IPS-15b (cell line): Measurements from ENCODE around the gene AK5.
"Not testable (repeated sequence)": the region's sequence is repeated elsewhere in the genome, so short reads cannot be mapped to it uniquely, and the experiment has no call there.

Experiments used
- H3K27me3 ChIP-seq: one replicate; pipeline ENCODE4 v1.6.1; 2013; ENCODE audit warnings: low read length; ENCODE audit not compliant: control insufficient read depth, insufficient read depth
- H3K36me3 ChIP-seq: one replicate; pipeline ENCODE4 v1.6.1; 2013; ENCODE audit warnings: low read length; ENCODE audit not compliant: control insufficient read depth, insufficient read depth
- H3K4me1 ChIP-seq: one replicate; pipeline ENCODE4 v1.6.1; 2013; ENCODE audit warnings: mild to moderate bottlenecking, low read length; ENCODE audit not compliant: control insufficient read depth, insufficient read depth
- H3K4me3 ChIP-seq: one replicate; pipeline ENCODE4 v1.5.1; 2013; ENCODE audit warnings: low read depth, low read length
- H3K9ac ChIP-seq: one replicate; pipeline ENCODE4 v1.6.1; 2013; ENCODE audit warnings: low read depth, mild to moderate bottlenecking, low read length
- H3K9me3 ChIP-seq: one replicate; pipeline ENCODE4 v1.6.1; 2013; ENCODE audit warnings: mild to moderate bottlenecking, low read length; ENCODE audit not compliant: control insufficient read depth, insufficient read depth

AK5 gene

DNA sequence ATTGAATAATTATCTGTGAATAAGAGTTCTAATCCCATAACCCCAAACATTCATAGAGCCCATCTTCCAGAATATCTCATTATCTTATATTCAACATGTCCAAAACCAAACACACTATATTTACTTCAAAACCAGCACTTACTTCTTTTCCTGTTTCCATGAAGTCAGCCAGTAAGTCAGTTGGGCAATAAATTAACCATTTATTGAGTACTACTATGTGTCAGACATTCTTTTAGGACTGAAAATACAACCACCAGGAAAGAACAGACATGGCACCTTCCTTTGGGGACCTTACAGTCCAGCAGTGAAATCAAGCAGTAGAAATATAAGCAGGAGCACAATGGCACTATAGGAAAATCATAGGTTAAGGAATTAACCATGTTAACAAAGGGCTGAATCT is 8.8 kb downstream of the AK5 start:
- no peaks in the 10 kb centered on the region for H3K9me3 ChIP-seq
- no peaks in the 10 kb centered on the region for H3K4me1 ChIP-seq
- no peaks in the 10 kb centered on the region for H3K36me3 ChIP-seq
- H3K9ac ChIP-seq: no peak overlapping the region
- H3K27me3 ChIP-seq: no peaks in the 10 kb centered on the region
- no peak overlapping the region for H3K4me3 ChIP-seq

DNA sequence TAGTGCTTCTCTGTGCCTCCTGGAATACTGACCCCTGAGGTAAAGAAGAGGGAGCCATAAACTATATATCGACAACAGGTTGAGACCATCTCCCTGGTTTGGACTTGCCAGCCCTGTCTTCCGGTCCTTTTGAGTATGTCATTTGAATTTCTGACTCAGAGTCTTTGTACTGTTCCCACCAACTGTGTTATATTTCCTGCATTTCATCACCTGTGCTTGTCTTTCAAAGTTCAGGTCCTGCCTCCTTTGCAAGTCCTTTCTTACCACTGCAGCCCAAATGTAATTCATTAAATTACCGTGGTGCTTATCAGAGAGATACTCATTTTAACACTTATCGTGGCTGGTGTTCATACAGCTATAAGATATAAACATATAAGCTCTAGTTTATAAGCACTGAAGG is 10.7 kb downstream of the AK5 start:
- no peaks in the 10 kb centered on the region for H3K36me3 ChIP-seq
- no peak overlapping the region for H3K9ac ChIP-seq
- H3K4me3 ChIP-seq: no peak overlapping the region
- no peaks in the 10 kb centered on the region for H3K27me3 ChIP-seq
- no peaks in the 10 kb centered on the region for H3K4me1 ChIP-seq
- no peaks in the 10 kb centered on the region for H3K9me3 ChIP-seq

DNA sequence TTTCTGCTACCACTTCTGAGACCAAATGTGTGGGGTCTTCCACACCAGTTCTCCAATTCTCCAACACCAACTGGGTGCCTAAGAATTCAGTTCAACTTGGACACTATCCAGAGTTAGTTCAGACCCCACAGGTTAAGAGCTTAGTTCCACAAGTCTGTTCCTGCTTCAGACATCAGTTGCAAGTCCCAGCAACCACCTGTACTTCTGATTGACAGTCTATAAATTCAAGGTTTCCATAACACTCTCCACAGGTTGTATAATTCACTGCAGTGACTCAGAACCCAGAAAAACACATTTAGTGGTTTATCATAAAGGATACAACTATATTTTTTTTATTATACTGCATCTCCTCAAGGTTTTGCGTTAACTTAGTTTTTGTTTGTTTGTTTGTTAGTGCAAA is 18.7 kb downstream of the AK5 start:
- Histone ChIP-seq H3K36me3 (no peaks in the 10 kb centered on the region), H3K9ac (no peak overlapping the region), H3K4me1 (no peaks in the 10 kb centered on the region), H3K27me3 (no peaks in the 10 kb centered on the region), H3K9me3 (no peaks in the 10 kb centered on the region), H3K4me3 (no peak overlapping the region)

- Histone ChIP-seq H3K9ac (no peak overlapping the region), H3K4me3 (no peak overlapping the region), H3K4me1 (no peaks in the 10 kb centered on the region), H3K27me3 (no peaks in the 10 kb centered on the region), H3K9me3 (no peaks in the 10 kb centered on the region), H3K36me3 (no peaks in the 10 kb centered on the region)
Observed at GRCh38 chr1:77303387-77303786, 21.6 kb downstream of the AK5 start.

- Histone ChIP-seq H3K36me3 (no peaks in the 10 kb centered on the region), H3K4me3 (no peak overlapping the region)
Observed at GRCh38 chr1:77308889-77309621, 27.2 kb downstream of the AK5 start.

DNA sequence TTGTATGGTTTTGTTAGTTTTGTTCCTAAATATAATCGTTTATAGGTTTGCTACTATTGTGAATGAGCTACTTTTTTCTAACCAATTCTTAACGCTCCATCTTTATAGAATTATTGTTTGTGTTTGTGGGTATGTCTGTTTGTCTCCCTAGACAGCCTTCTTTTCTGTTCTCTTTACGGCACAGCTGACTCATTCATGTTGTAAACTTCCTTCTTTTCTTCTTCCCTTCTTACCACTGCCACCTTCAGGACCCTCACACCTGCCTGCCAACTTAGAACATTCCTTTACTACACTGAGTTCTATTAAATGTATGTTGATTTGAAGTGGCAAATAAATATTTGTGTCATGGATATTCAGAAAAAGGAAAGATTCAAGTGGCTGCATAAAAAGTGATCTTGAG is 29.1 kb downstream of the AK5 start:
- Histone ChIP-seq H3K27me3 (no peaks in the 10 kb centered on the region), H3K4me1 (no peaks in the 10 kb centered on the region), H3K9me3 (no peaks in the 10 kb centered on the region), H3K9ac (no peak overlapping the region), H3K4me3 (no peak overlapping the region), H3K36me3 (no peaks in the 10 kb centered on the region)

More at GRCh38 chr1:77308889-77309621, 27.2 kb downstream of the AK5 start:
- Histone ChIP-seq H3K9me3 (no peaks in the 10 kb centered on the region), H3K9ac (no peak overlapping the region), H3K27me3 (no peaks in the 10 kb centered on the region), H3K4me1 (no peaks in the 10 kb centered on the region)

- not testable (repeated sequence) for H3K4me1 ChIP-seq, H3K36me3 ChIP-seq, H3K4me3 ChIP-seq, H3K27me3 ChIP-seq, H3K9ac ChIP-seq, H3K9me3 ChIP-seq
Observed at GRCh38 chr1:77312364-77312763, 30.5 kb downstream of the AK5 start.

DNA sequence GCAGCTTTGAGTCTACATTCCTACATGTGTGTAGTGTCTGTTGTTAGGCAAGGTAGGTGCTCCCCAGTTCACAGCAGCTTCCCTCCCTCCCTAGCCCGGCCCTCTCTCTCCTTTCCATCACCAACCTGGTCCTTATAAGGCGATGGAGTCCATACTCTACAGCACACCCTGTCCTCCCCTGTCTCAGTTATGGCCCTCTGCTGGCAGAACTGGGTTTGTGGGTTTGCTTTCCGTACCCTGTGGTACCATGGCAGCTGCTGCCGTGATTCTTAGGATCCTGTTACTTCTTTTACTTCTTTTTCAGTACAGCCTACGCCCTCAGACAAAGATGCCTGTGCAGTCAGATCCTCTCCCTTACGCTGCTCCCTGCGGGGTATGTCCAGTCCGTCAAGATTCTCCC is 31.7 kb downstream of the AK5 start:
- Histone ChIP-seq H3K4me1 (no peaks in the 10 kb centered on the region), H3K27me3 (no peaks in the 10 kb centered on the region), H3K36me3 (no peaks in the 10 kb centered on the region), H3K4me3 (no peak overlapping the region), H3K9ac (no peak overlapping the region), H3K9me3 (no peaks in the 10 kb centered on the region)

GRCh38 chr1:77316006-77316405 is 34.2 kb downstream of the AK5 start:
- no peak overlapping the region for H3K4me3 ChIP-seq
- H3K9ac ChIP-seq: no peak overlapping the region
- no peaks in the 10 kb centered on the region for H3K27me3 ChIP-seq
- H3K4me1 ChIP-seq: no peaks in the 10 kb centered on the region
- no peaks in the 10 kb centered on the region for H3K9me3 ChIP-seq
- H3K36me3 ChIP-seq: no peaks in the 10 kb centered on the region

DNA sequence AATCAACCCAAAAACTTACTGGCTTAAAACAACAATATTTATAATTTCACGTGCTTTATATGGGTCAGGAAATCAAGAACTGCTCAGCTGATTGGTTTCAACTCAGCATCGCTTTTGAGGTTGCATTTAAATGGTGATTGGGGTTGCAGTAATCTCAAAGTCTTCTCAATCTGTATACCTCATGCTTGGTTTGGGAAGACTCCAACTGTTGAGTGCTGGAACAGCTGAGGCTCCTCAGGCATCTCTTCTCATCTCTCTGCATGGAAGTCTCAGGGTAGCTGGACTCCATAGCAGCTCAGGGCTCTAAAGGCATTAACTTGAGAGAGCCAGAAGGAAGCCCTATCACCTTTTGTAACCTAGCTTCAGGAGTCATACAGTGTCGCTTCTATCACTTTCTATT is 35.1 kb downstream of the AK5 start:
- Histone ChIP-seq H3K9me3 (no peaks in the 10 kb centered on the region), H3K9ac (no peak overlapping the region), H3K36me3 (no peaks in the 10 kb centered on the region), H3K27me3 (no peaks in the 10 kb centered on the region), H3K4me1 (no peaks in the 10 kb centered on the region), H3K4me3 (no peak overlapping the region)

GRCh38 chr1:77319036-77319705 is 37.4 kb downstream of the AK5 start:
- no peaks in the 10 kb centered on the region for H3K36me3 ChIP-seq
- no peaks in the 10 kb centered on the region for H3K4me1 ChIP-seq
- H3K9me3 ChIP-seq: no peaks in the 10 kb centered on the region
- no peaks in the 10 kb centered on the region for H3K27me3 ChIP-seq
- no peak overlapping the region for H3K4me3 ChIP-seq
- H3K9ac ChIP-seq: no peak overlapping the region
